Calu3 (cell line): Measurements from ENCODE around the gene IFRD2. TPM values are rescaled to one million over a fixed set of nuclear protein-coding genes. Genes with fewer than 3 reads are reported as not detected.

Experiments
- BruUV-seq: library from RNA; stranded (reverse); fragments of 400-500 nt; replicated peaks from 2 replicates; lab custom pipeline; 2021; lab: Mats Ljungman, UMichigan
- CTCF ChIA-PET: fragments of 300-600 bp; sonication (Branson Sonifier 250); formaldehyde crosslinking; loops from one replicate; lab custom pipeline; 2022; ENCODE audit warnings: antibody characterized with exemption; lab: Charles Lee
- DNase-seq: peaks from one replicate; pipeline ENCODE4 v3.0.0; 2022
- H3K27ac Mint-ChIP-seq: one replicate; pipeline ENCODE4 v1.8.0; 2022; ENCODE audit warnings: mixed read lengths; ENCODE audit not compliant: unreplicated experiment
- H3K27me3 Mint-ChIP-seq: one replicate; pipeline ENCODE4 v1.8.0; 2022; ENCODE audit warnings: mixed read lengths; ENCODE audit not compliant: unreplicated experiment
- H3K36me3 Mint-ChIP-seq: one replicate; pipeline ENCODE4 v1.8.0; 2022; ENCODE audit warnings: mild to moderate bottlenecking, moderate library complexity, mixed read lengths; ENCODE audit not compliant: insufficient read depth, unreplicated experiment
- H3K4me1 Mint-ChIP-seq: one replicate; pipeline ENCODE4 v1.8.0; 2022; ENCODE audit warnings: mild to moderate bottlenecking, low read depth, mixed read lengths; ENCODE audit not compliant: unreplicated experiment
- H3K4me3 Mint-ChIP-seq: one replicate; pipeline ENCODE4 v1.8.0; 2022; ENCODE audit warnings: mild to moderate bottlenecking, low read depth, moderate library complexity, mixed read lengths; ENCODE audit not compliant: unreplicated experiment
- H3K9me3 Mint-ChIP-seq: one replicate; pipeline ENCODE4 v1.8.0; 2022; ENCODE audit warnings: low read depth, mixed read lengths; ENCODE audit not compliant: unreplicated experiment
- intact Hi-C: fragments of 100-400 bp; cut with micrococcal nuclease; formaldehyde crosslinking; loops from one replicate; pipeline ENCODE4 v1.10.0; 2022; ENCODE audit not compliant: unreplicated experiment
- total RNA-seq: library from RNA; stranded (reverse); gene quantifications from 2 replicates; pipeline ENCODE4 v1.2.3, GENCODE V29; 2022
- TF ChIP-seq, protein P1 (sequence below): fragments of 200-600 bp; IDR thresholded peaks from one replicate; pipeline ENCODE4 v1.8.0; 2022; ENCODE audit warnings: antibody characterized with exemption; ENCODE audit not compliant: unreplicated experiment

IFRD2 gene
- total RNA-seq, 1 experiment from 2014 or later = 121 TPM

DNA sequence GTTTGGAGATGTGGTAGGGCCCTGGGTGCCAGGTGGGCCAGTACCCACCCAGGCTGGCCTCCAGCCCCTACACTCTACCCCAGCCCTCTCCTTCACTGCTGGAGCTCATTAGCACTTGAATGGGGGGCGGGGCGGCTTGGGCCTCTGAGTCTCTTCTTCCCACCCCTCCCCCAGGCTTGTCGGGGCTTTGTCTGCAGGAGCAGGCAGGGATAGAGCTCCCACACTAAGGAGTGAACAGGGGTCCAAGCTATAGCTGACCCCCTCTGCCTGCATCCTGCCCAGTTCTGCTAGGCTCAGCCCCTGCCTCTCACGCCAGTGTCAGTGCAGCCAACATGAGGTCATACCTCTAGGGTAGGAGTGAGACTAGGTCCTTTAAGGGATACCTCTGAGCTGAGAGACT is 51.1 kb downstream of the IFRD2 start:
- TF ChIP-seq, protein P1, sequence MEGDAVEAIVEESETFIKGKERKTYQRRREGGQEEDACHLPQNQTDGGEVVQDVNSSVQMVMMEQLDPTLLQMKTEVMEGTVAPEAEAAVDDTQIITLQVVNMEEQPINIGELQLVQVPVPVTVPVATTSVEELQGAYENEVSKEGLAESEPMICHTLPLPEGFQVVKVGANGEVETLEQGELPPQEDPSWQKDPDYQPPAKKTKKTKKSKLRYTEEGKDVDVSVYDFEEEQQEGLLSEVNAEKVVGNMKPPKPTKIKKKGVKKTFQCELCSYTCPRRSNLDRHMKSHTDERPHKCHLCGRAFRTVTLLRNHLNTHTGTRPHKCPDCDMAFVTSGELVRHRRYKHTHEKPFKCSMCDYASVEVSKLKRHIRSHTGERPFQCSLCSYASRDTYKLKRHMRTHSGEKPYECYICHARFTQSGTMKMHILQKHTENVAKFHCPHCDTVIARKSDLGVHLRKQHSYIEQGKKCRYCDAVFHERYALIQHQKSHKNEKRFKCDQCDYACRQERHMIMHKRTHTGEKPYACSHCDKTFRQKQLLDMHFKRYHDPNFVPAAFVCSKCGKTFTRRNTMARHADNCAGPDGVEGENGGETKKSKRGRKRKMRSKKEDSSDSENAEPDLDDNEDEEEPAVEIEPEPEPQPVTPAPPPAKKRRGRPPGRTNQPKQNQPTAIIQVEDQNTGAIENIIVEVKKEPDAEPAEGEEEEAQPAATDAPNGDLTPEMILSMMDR = no peak
- Mint-ChIP-seq H3K4me1 (peaks cover 22% of the 10 kb centered on the region), H3K27me3 (no peaks in the 10 kb centered on the region), H3K9me3 (no peaks in the 10 kb centered on the region), H3K27ac (no peak overlapping the region), H3K36me3 (peaks cover 36% of the 10 kb centered on the region), H3K4me3 (no peak overlapping the region)
- BruUV-seq = no TSS peak
- intact Hi-C loops = no loop called here
- CTCF ChIA-PET = no interaction called here
- no peak for DNase-seq

DNA sequence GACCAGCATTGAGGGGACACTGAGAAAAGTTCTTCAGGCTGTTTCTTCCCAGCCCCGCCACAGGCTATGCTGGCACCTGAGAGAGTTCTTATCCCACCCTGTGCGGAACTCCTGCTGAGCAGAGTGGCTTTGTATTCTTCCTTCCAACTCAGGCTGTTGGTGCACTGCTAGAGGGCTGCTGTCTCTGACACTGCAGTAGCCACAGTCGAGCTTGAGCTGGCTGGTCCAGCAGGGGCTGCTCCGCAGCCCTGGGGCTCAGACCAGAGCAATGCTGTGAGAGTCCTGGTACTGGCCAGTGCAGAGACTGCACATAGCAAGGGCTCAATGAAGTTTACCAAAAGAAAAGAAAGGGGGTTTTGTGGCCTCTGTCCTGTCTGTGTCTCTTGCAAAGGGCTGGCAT is 52.6 kb downstream of the IFRD2 start:
- CTCF ChIA-PET = no interaction called here
- peaks cover 39% of the 10 kb centered on the region for H3K36me3 Mint-ChIP-seq
- H3K9me3 Mint-ChIP-seq = no peaks in the 10 kb centered on the region
- no TSS peak for BruUV-seq
- H3K27me3 Mint-ChIP-seq = no peaks in the 10 kb centered on the region
- intact Hi-C loops = no loop called here
- no peak for DNase-seq
- TF ChIP-seq, protein P1 = no peak
- H3K27ac Mint-ChIP-seq = no peak overlapping the region
- peaks cover 22% of the 10 kb centered on the region for H3K4me1 Mint-ChIP-seq
- no peak overlapping the region for H3K4me3 Mint-ChIP-seq

DNA sequence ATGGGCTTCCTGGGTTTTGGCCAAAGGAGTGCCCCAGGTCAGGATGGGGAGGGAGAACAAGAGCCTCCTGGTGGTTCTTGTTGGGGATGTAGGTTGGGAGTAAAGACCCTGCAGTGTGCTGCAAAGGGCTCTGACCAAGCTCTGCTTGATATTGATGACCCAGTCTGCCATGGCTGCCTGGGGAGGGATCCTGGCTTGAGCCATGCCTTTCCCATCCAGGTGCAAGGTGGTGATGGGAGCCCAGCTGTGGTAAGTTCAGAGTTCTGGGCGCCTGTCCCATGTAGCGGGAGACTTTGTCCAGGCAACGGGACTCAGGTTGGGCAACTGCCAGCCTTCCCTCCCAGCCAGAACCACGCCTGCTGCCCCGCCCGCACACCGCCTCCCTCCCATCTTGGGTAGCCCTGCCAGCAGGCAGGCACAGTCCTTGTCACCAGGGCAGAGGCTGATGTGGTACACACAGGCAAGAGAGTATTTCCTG is 53.6 kb downstream of the IFRD2 start:
- Mint-ChIP-seq H3K27me3 (no peaks in the 10 kb centered on the region), H3K4me1 (peaks cover 22% of the 10 kb centered on the region), H3K4me3 (peak overlapping the region; percentile 86), H3K9me3 (no peaks in the 10 kb centered on the region), H3K27ac (no peak overlapping the region), H3K36me3 (peaks cover 35% of the 10 kb centered on the region)
- intact Hi-C loops = no loop called here
- CTCF ChIA-PET = interaction anchor here (0.6 to 1.7 kb wide), 4 partner anchors 10 to 114 kb away, joined by 3 to 7 read pairs (median 5); no protein-coding TSS in a partner anchor
- peak; percentile 78 for DNase-seq
- TSS peak; percentile 5 for BruUV-seq
- TF ChIP-seq, protein P1 = no peak

DNA sequence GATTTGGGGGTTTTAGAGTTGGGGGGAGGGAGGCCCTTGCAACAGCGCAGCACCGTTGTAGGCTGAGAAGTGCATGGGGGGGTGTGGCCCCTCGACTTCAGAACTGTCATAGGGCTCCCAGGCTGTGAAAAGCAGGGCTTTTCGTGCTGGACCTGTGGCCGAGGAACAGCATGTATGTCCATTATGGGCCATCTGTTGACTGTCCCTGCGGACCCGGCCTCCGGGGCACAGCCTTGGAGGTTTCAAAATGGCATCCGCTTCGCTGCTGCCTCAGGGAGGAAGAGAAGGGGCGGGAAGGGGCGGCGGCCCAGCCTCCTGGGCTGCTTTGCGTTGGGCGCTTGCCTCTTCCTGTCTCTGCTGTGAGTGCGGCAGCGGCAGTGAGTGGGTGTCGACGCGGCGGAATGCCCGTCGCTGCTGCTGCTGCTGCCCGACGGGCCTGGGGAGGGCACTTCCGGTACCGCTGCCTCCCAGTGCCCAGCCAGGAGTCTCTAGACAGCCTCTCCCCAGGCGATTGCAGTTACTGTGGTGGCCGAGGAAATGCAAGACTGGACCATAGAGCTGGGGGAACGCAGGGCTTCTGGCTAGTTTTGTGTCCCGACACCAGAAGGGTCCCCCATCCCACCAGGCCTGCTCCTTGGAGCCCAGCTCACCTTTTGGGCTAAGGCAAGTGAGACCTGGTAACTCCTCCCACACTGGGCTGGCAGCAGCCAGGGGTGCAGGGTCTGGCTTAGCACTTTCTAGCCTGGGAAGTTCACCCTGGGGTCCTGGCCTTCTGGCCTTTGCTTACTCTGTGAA is 54.3 kb downstream of the IFRD2 start:
- CTCF ChIA-PET = interaction anchor here (0.6 to 1.7 kb wide), 3 partner anchors 11 to 27 kb away, joined by 3 to 7 read pairs (median 5); no protein-coding TSS in a partner anchor
- Mint-ChIP-seq H3K4me1 (peaks cover 22% of the 10 kb centered on the region), H3K4me3 (peak overlapping the region; percentile 86), H3K9me3 (no peaks in the 10 kb centered on the region), H3K36me3 (peaks cover 36% of the 10 kb centered on the region), H3K27me3 (no peaks in the 10 kb centered on the region), H3K27ac (peak overlapping the region; percentile 90)
- intact Hi-C loops = no loop called here
- TF ChIP-seq, protein P1 = no peak
- peak; percentile 78 for DNase-seq
- no TSS peak for BruUV-seq

Other genes with a start within 250 kb of the IFRD2 start
- 126 and 128 TPM in 2 replicates for gene RBM5, start 203.5 kb downstream of the IFRD2 start, total RNA-seq
- gene SEMA3F, start 137.1 kb downstream of the IFRD2 start, total RNA-seq = 1.6 and 1.7 TPM in 2 replicates
- not detected in 2 replicates for gene GNAT1, start 100.8 kb downstream of the IFRD2 start, total RNA-seq
- not detected in 2 replicates for gene SLC38A3, start 87.2 kb downstream of the IFRD2 start, total RNA-seq
- 92.5 and 102 TPM in 2 replicates for gene GNAI2, start 56.2 kb downstream of the IFRD2 start, total RNA-seq
- 20.3 and 25.7 TPM in 2 replicates for gene SEMA3B, start 23.3 kb downstream of the IFRD2 start, total RNA-seq
- gene LSMEM2, start 13.3 kb downstream of the IFRD2 start, total RNA-seq = 0.32 TPM in 1 of 2 replicates, not detected in the other
- 4.3 and 5.5 TPM in 2 replicates for gene HYAL3, start 7.0 kb upstream of the IFRD2 start, total RNA-seq
- gene NAA80, start 7.0 kb upstream of the IFRD2 start, total RNA-seq = 11.6 and 15.0 TPM in 2 replicates
- 1.3 and 1.5 TPM in 2 replicates for gene HYAL1, start 11.1 kb upstream of the IFRD2 start, total RNA-seq
- gene HYAL2, start 30.3 kb upstream of the IFRD2 start, total RNA-seq = 35.7 and 36.9 TPM in 2 replicates
- 29.2 and 31.2 TPM in 2 replicates for gene TUSC2, start 35.8 kb upstream of the IFRD2 start, total RNA-seq
- gene RASSF1, start 48.4 kb upstream of the IFRD2 start, total RNA-seq = 14.7 and 16.8 TPM in 2 replicates
- gene ZMYND10, start 53.3 kb upstream of the IFRD2 start, total RNA-seq = 0.44 and 0.71 TPM in 2 replicates
- 21.0 and 21.8 TPM in 2 replicates for gene NPRL2, start 58.3 kb upstream of the IFRD2 start, total RNA-seq
- gene CYB561D2, start 58.4 kb upstream of the IFRD2 start, total RNA-seq = 19.4 and 19.7 TPM in 2 replicates
- 29.3 and 29.4 TPM in 2 replicates for gene TMEM115, start 67.1 kb upstream of the IFRD2 start, total RNA-seq
- 0.12 TPM in 1 of 2 replicates, not detected in the other for gene CACNA2D2, start 211.2 kb upstream of the IFRD2 start, total RNA-seq